ENCODE results near the gene HHAT.

Gene HHAT

GRCh38 chr1:210478820-210479219, 150.1 kb downstream of the HHAT start:
- no peaks in the 10 kb centered on the region for H3K9me3 ChIP-seq (ENCODE audit: control insufficient read depth, low read length)
- no peaks in the 10 kb centered on the region for H3K27me3 ChIP-seq (ENCODE audit: control insufficient read depth in 1 of 2, insufficient read depth in 1 of 2, low read length in 2 of 2)
- H3K4me2 ChIP-seq (ENCODE audit: low read length, poor library complexity, severe bottlenecking): no peak overlapping the region
- no peak overlapping the region for H3K14ac ChIP-seq (ENCODE audit: low read length in 2 of 2)
- H3K4ac ChIP-seq (ENCODE audit: low read depth in 1 of 2, low read length in 2 of 2): no peak overlapping the region
- no peak overlapping the region for H3K23ac ChIP-seq (ENCODE audit: low read length in 2 of 2)
- no peak overlapping the region for H2BK15ac ChIP-seq (ENCODE audit: low read depth, poor library complexity, severe bottlenecking)
- no peak overlapping the region for H2AFZ ChIP-seq (ENCODE audit: low read depth, low read length)
- H2BK12ac ChIP-seq (ENCODE audit: low read length in 2 of 2): no peak overlapping the region
- H3K36me3 ChIP-seq (ENCODE audit: control insufficient read depth in 1 of 2, insufficient read depth in 2 of 2, low read depth in 1 of 2, low read length in 2 of 2): no peaks in the 10 kb centered on the region
- H3K9ac ChIP-seq (ENCODE audit: low read length): no peak overlapping the region
- H3K27ac ChIP-seq (ENCODE audit: low read length, poor library complexity, severe bottlenecking): no peak overlapping the region
- H4K8ac ChIP-seq (ENCODE audit: low read length): no peak overlapping the region
- no peak overlapping the region for H2AK5ac ChIP-seq (ENCODE audit: low read length, severe bottlenecking)
- H3K4me1 ChIP-seq (ENCODE audit: control insufficient read depth, insufficient read depth, low read depth, low read length): no peaks in the 10 kb centered on the region
- WGBS: 86% methylated on average over 3 of the region's 5 CpGs
- H4K91ac ChIP-seq (ENCODE audit: low read length): no peak overlapping the region
- H3K4me3 ChIP-seq (ENCODE audit: insufficient read depth in 1 of 2, low read depth in 1 of 2, low read length in 2 of 2): no peak overlapping the region
- H3K18ac ChIP-seq (ENCODE audit: low read depth in 1 of 2, low read length in 2 of 2): no peak overlapping the region
- no peak overlapping the region for H2BK120ac ChIP-seq (ENCODE audit: low read depth, low read length)
- H2BK5ac ChIP-seq (ENCODE audit: low read depth, low read length, poor library complexity, severe bottlenecking): no peak overlapping the region
- peaks cover 11% of the 10 kb centered on the region for H3K79me1 ChIP-seq (replicated peaks; ENCODE audit: low read length, poor library complexity, severe bottlenecking)
- no peak for DNase-seq

- Histone ChIP-seq H3K4me2 (ENCODE audit: low read length, poor library complexity, severe bottlenecking) (no peak overlapping the region), H3K36me3 (ENCODE audit: control insufficient read depth in 1 of 2, insufficient read depth in 2 of 2, low read depth in 1 of 2, low read length in 2 of 2) (no peaks in the 10 kb centered on the region), H3K4me1 (ENCODE audit: control insufficient read depth, insufficient read depth, low read depth, low read length) (no peaks in the 10 kb centered on the region), H2AK5ac (ENCODE audit: low read length, severe bottlenecking) (no peak overlapping the region), H3K79me1 (replicated peaks; ENCODE audit: low read length, poor library complexity, severe bottlenecking) (peaks cover 10% of the 10 kb centered on the region), H3K18ac (ENCODE audit: low read depth in 1 of 2, low read length in 2 of 2) (no peak overlapping the region), H3K9ac (ENCODE audit: low read length) (no peak overlapping the region), H2AFZ (ENCODE audit: low read depth, low read length) (no peak overlapping the region), H3K27me3 (ENCODE audit: control insufficient read depth in 1 of 2, insufficient read depth in 1 of 2, low read length in 2 of 2) (no peaks in the 10 kb centered on the region), H4K91ac (ENCODE audit: low read length) (no peak overlapping the region), H3K4ac (ENCODE audit: low read depth in 1 of 2, low read length in 2 of 2) (no peak overlapping the region), H3K4me3 (ENCODE audit: insufficient read depth in 1 of 2, low read depth in 1 of 2, low read length in 2 of 2) (no peak overlapping the region), H3K14ac (ENCODE audit: low read length in 2 of 2) (no peak overlapping the region), H2BK5ac (ENCODE audit: low read depth, low read length, poor library complexity, severe bottlenecking) (no peak overlapping the region), H3K9me3 (ENCODE audit: control insufficient read depth, low read length) (no peaks in the 10 kb centered on the region), H2BK12ac (ENCODE audit: low read length in 2 of 2) (no peak overlapping the region), H3K23ac (ENCODE audit: low read length in 2 of 2) (no peak overlapping the region), H2BK120ac (ENCODE audit: low read depth, low read length) (no peak overlapping the region), H4K8ac (ENCODE audit: low read length) (no peak overlapping the region), H3K27ac (ENCODE audit: low read length, poor library complexity, severe bottlenecking) (no peak overlapping the region), H2BK15ac (ENCODE audit: low read depth, poor library complexity, severe bottlenecking) (no peak overlapping the region)
- WGBS: 100% methylated on average over 4 of the region's 6 CpGs
- no peak for DNase-seq
Observed at GRCh38 chr1:210482491-210482890, 153.8 kb downstream of the HHAT start.

- no peak overlapping the region for H2BK12ac ChIP-seq (ENCODE audit: low read length in 2 of 2)
Observed at GRCh38 chr1:210482945-210483617, 154.4 kb downstream of the HHAT start.

GRCh38 chr1:210483821-210484220, 155.1 kb downstream of the HHAT start:
- Histone ChIP-seq H4K8ac (ENCODE audit: low read length) (no peak overlapping the region), H3K9me3 (ENCODE audit: control insufficient read depth, low read length) (no peaks in the 10 kb centered on the region), H3K23ac (ENCODE audit: low read length in 2 of 2) (no peak overlapping the region), H3K4me3 (ENCODE audit: insufficient read depth in 1 of 2, low read depth in 1 of 2, low read length in 2 of 2) (no peak overlapping the region), H2BK12ac (ENCODE audit: low read length in 2 of 2) (no peak overlapping the region), H3K4me1 (ENCODE audit: control insufficient read depth, insufficient read depth, low read depth, low read length) (no peaks in the 10 kb centered on the region), H3K36me3 (ENCODE audit: control insufficient read depth in 1 of 2, insufficient read depth in 2 of 2, low read depth in 1 of 2, low read length in 2 of 2) (no peaks in the 10 kb centered on the region), H3K4me2 (ENCODE audit: low read length, poor library complexity, severe bottlenecking) (no peak overlapping the region), H2BK120ac (ENCODE audit: low read depth, low read length) (no peak overlapping the region), H3K18ac (ENCODE audit: low read depth in 1 of 2, low read length in 2 of 2) (no peak overlapping the region), H3K27ac (ENCODE audit: low read length, poor library complexity, severe bottlenecking) (no peak overlapping the region), H2BK15ac (ENCODE audit: low read depth, poor library complexity, severe bottlenecking) (no peak overlapping the region), H3K79me1 (replicated peaks; ENCODE audit: low read length, poor library complexity, severe bottlenecking) (peaks cover 5% of the 10 kb centered on the region), H2AFZ (ENCODE audit: low read depth, low read length) (no peak overlapping the region), H4K91ac (ENCODE audit: low read length) (no peak overlapping the region), H2AK5ac (ENCODE audit: low read length, severe bottlenecking) (no peak overlapping the region), H3K14ac (ENCODE audit: low read length in 2 of 2) (no peak overlapping the region), H3K9ac (ENCODE audit: low read length) (no peak overlapping the region), H3K27me3 (ENCODE audit: control insufficient read depth in 1 of 2, insufficient read depth in 1 of 2, low read length in 2 of 2) (no peaks in the 10 kb centered on the region), H3K4ac (ENCODE audit: low read depth in 1 of 2, low read length in 2 of 2) (no peak overlapping the region), H2BK5ac (ENCODE audit: low read depth, low read length, poor library complexity, severe bottlenecking) (no peak overlapping the region)
- DNase-seq: no peak
- 88% methylated on average over 2 of the region's 2 CpGs for WGBS

More at GRCh38 chr1:210482945-210483617, 154.4 kb downstream of the HHAT start:
- Histone ChIP-seq H3K27me3 (ENCODE audit: control insufficient read depth in 1 of 2, insufficient read depth in 1 of 2, low read length in 2 of 2) (no peaks in the 10 kb centered on the region), H4K8ac (ENCODE audit: low read length) (no peak overlapping the region), H3K14ac (ENCODE audit: low read length in 2 of 2) (no peak overlapping the region), H3K36me3 (ENCODE audit: control insufficient read depth in 1 of 2, insufficient read depth in 2 of 2, low read depth in 1 of 2, low read length in 2 of 2) (no peaks in the 10 kb centered on the region), H2AK5ac (ENCODE audit: low read length, severe bottlenecking) (no peak overlapping the region), H3K18ac (ENCODE audit: low read depth in 1 of 2, low read length in 2 of 2) (no peak overlapping the region), H2BK15ac (ENCODE audit: low read depth, poor library complexity, severe bottlenecking) (no peak overlapping the region), H2AFZ (ENCODE audit: low read depth, low read length) (no peak overlapping the region), H3K27ac (ENCODE audit: low read length, poor library complexity, severe bottlenecking) (no peak overlapping the region), H2BK120ac (ENCODE audit: low read depth, low read length) (no peak overlapping the region), H3K4me2 (ENCODE audit: low read length, poor library complexity, severe bottlenecking) (no peak overlapping the region), H3K4me3 (ENCODE audit: insufficient read depth in 1 of 2, low read depth in 1 of 2, low read length in 2 of 2) (no peak overlapping the region), H2BK5ac (ENCODE audit: low read depth, low read length, poor library complexity, severe bottlenecking) (no peak overlapping the region), H3K4ac (ENCODE audit: low read depth in 1 of 2, low read length in 2 of 2) (no peak overlapping the region), H3K9ac (ENCODE audit: low read length) (no peak overlapping the region), H4K91ac (ENCODE audit: low read length) (no peak overlapping the region), H3K9me3 (ENCODE audit: control insufficient read depth, low read length) (no peaks in the 10 kb centered on the region), H3K4me1 (ENCODE audit: control insufficient read depth, insufficient read depth, low read depth, low read length) (no peaks in the 10 kb centered on the region), H3K23ac (ENCODE audit: low read length in 2 of 2) (no peak overlapping the region), H3K79me1 (replicated peaks; ENCODE audit: low read length, poor library complexity, severe bottlenecking) (peaks cover 9% of the 10 kb centered on the region)
- 61% methylated on average over 3 of the region's 3 CpGs for WGBS
- DNase-seq: no peak

Measured in mesenchymal stem cell (in vitro differentiated cells and primary cell).